ENCODE data around the gene DPF3. TPM values are rescaled to one million over a fixed set of nuclear protein-coding genes. Genes with fewer than 3 reads are reported as not detected.

Gene DPF3
- total RNA-seq, 1 experiment from 2014 or later, result 0.31 TPM

GRCh38 chr14:72616811-72617210 lies 277.1 kb downstream of the DPF3 start (continued):
- TF ChIP-seq ZSCAN18 (CRISPR knock-in tag; IDR thresholded peaks at IDR 0.05) (no peak), EMX1 (CRISPR knock-in tag; IDR thresholded peaks at IDR 0.05) (no peak), ZBTB21 (CRISPR knock-in tag; IDR thresholded peaks at IDR 0.05; ENCODE audit: borderline replicate concordance) (no peak), ZNF138 (CRISPR knock-in tag; conservative IDR thresholded peaks at IDR 0.05) (no peak)

- no peak overlapping the region for H3K4me3 Mint-ChIP-seq
- ATAC-seq (no peak), DNase-seq (ENCODE audit: low spot score) (no peak)
- CTCF ChIA-PET, result no interaction called here
- H3K4me1 Mint-ChIP-seq, result peaks cover 35% of the 10 kb centered on the region
- no peak for TF ChIP-seq MAX (CRISPR knock-in tag; IDR thresholded peaks at IDR 0.05)
- no peak for TF ChIP-seq GTF2I (CRISPR knock-in tag; conservative IDR thresholded peaks at IDR 0.05)
- no peak for TF ChIP-seq MLX (CRISPR knock-in tag; IDR thresholded peaks at IDR 0.05)
- H3K36me3 Mint-ChIP-seq, result no peaks in the 10 kb centered on the region
- no peaks in the 10 kb centered on the region for H3K9me3 Mint-ChIP-seq
- H3K27ac Mint-ChIP-seq, result no peak overlapping the region
- POLR2A ChIA-PET, result no interaction called here
- peaks cover 22% of the 10 kb centered on the region for H3K27me3 Mint-ChIP-seq (ENCODE audit: low read depth)
Measured at GRCh38 chr14:72616294-72616693, 277.6 kb downstream of the DPF3 start.

GRCh38 chr14:72615451-72616121 lies 278.3 kb downstream of the DPF3 start:
- Mint-ChIP-seq H3K27ac (no peak overlapping the region), H3K4me1 (peaks cover 28% of the 10 kb centered on the region), H3K27me3 (ENCODE audit: low read depth) (peaks cover 15% of the 10 kb centered on the region), H3K9me3 (no peaks in the 10 kb centered on the region), H3K36me3 (no peaks in the 10 kb centered on the region), H3K4me3 (no peak overlapping the region)
- ChIA-PET POLR2A (no interaction called here), CTCF (no interaction called here)
- TF ChIP-seq ESRRA (CRISPR knock-in tag; IDR thresholded peaks at IDR 0.05; ENCODE audit: borderline replicate concordance), result no peak
- ATAC-seq (peak; percentile 32; the same call in 1 of the 2 replicates), DNase-seq (ENCODE audit: low spot score) (no peak)

- H3K27ac Mint-ChIP-seq, result no peak overlapping the region
- POLR2A ChIA-PET, result no interaction called here
- H3K27me3 Mint-ChIP-seq (ENCODE audit: low read depth), result peaks cover 10% of the 10 kb centered on the region; the same call in 1 of the 2 replicates
- CTCF ChIA-PET, result no interaction called here
- H3K4me3 Mint-ChIP-seq, result no peak overlapping the region
- H3K36me3 Mint-ChIP-seq, result no peaks in the 10 kb centered on the region
- H3K9me3 Mint-ChIP-seq, result no peaks in the 10 kb centered on the region
- no peak for DNase-seq (ENCODE audit: low spot score)
- no peak for ATAC-seq
- H3K4me1 Mint-ChIP-seq, result peaks cover 26% of the 10 kb centered on the region
- TF ChIP-seq RELA (CRISPR knock-in tag; IDR thresholded peaks at IDR 0.05; ENCODE audit: borderline replicate concordance) (no peak), PRRX2 (CRISPR knock-in tag; IDR thresholded peaks at IDR 0.05) (no peak), NFYB (CRISPR knock-in tag; conservative IDR thresholded peaks at IDR 0.05; ENCODE audit: low read depth) (no peak), ZNF416 (CRISPR knock-in tag; IDR thresholded peaks at IDR 0.05) (no peak), ARID4B (CRISPR knock-in tag; IDR thresholded peaks at IDR 0.05; ENCODE audit: borderline replicate concordance) (no peak), TEAD1 (CRISPR knock-in tag; IDR thresholded peaks at IDR 0.05) (no peak), ZNF281 (CRISPR knock-in tag; IDR thresholded peaks at IDR 0.05) (no peak), TEAD4 (CRISPR knock-in tag; IDR thresholded peaks at IDR 0.05) (no peak), KAT7 (CRISPR knock-in tag; IDR thresholded peaks at IDR 0.05; ENCODE audit: borderline replicate concordance) (no peak), HMGXB4 (CRISPR knock-in tag; IDR thresholded peaks at IDR 0.05) (no peak)
Measured at GRCh38 chr14:72614891-72615415, 278.9 kb downstream of the DPF3 start.
